Measurements from ENCODE around the gene CDK14. TPM values are rescaled to one million over a fixed set of nuclear protein-coding genes. Genes with fewer than 3 reads are reported as not detected.
A peak's percentile ranks its signal among the peaks of the same experiment; 100 is the strongest.

Gene CDK14
- total and polyA plus RNA-seq, 2 donors (not counting 1 experiment from before 2014, with no cell fraction given), result 23.6 to 41.1 TPM

DNA sequence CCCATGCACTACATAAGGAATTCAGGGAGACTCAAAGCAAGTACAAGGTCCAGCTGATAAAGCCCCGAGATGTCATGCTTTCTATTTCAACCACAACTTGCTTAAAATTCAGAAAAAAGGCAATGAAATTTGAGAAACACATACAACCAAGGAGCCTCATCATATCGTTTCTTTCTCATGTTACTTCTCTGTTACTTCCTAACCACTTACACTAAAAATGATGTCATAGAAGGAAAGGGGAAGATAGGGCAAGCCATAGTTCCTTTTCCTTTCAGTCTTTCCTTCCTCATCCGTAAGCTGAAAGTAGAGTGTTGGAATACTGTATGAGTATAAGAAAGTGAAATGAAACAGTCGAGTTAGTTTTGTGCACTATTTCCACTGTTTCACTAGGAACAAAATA lies 27.9 kb upstream of the CDK14 start:
- no peaks in the 10 kb centered on the region for H3K4me1 ChIP-seq (ENCODE audit: control insufficient read depth, extremely low read depth, insufficient read depth, low read length)
- TF ChIP-seq, protein P1, sequence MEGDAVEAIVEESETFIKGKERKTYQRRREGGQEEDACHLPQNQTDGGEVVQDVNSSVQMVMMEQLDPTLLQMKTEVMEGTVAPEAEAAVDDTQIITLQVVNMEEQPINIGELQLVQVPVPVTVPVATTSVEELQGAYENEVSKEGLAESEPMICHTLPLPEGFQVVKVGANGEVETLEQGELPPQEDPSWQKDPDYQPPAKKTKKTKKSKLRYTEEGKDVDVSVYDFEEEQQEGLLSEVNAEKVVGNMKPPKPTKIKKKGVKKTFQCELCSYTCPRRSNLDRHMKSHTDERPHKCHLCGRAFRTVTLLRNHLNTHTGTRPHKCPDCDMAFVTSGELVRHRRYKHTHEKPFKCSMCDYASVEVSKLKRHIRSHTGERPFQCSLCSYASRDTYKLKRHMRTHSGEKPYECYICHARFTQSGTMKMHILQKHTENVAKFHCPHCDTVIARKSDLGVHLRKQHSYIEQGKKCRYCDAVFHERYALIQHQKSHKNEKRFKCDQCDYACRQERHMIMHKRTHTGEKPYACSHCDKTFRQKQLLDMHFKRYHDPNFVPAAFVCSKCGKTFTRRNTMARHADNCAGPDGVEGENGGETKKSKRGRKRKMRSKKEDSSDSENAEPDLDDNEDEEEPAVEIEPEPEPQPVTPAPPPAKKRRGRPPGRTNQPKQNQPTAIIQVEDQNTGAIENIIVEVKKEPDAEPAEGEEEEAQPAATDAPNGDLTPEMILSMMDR (conservative IDR thresholded peaks at IDR 0.05 in 1 of 2, IDR thresholded peaks at IDR 0.05 in 1 of 2; ENCODE audit: low read depth in 1 of 2, low read length in 2 of 2), result no peak
- no peak for TF ChIP-seq EZH2 (IDR thresholded peaks at IDR 0.05; ENCODE audit: low read length, missing control alignments)
- DNase-seq (ENCODE audit: low read depth in 2 of 2), result peak; percentile 46 to 52
- H2AFZ ChIP-seq (ENCODE audit: low read length), result no peak overlapping the region
- H3K79me2 ChIP-seq (ENCODE audit: control insufficient read depth, insufficient read depth, low read length), result no peaks in the 10 kb centered on the region
- H3K27me3 ChIP-seq (ENCODE audit: control insufficient read depth, insufficient read depth, low read length), result no peaks in the 10 kb centered on the region
- H3K9me3 ChIP-seq (ENCODE audit: control insufficient read depth, insufficient read depth, low read depth, low read length), result no peaks in the 10 kb centered on the region
- no peak overlapping the region for H3K27ac ChIP-seq (ENCODE audit: insufficient read depth, low read length)
- H4K20me1 ChIP-seq (ENCODE audit: control insufficient read depth, extremely low read depth, insufficient read depth, low read length), result no peaks in the 10 kb centered on the region
- no peaks in the 10 kb centered on the region for H3K36me3 ChIP-seq (ENCODE audit: control insufficient read depth, insufficient read depth, low read length)
- H3K4me2 ChIP-seq (ENCODE audit: extremely low read depth, insufficient read depth, low read length), result no peak overlapping the region
- no peak overlapping the region for H3K9ac ChIP-seq (ENCODE audit: insufficient read depth, low read length)
- H3K4me3 ChIP-seq (replicated peaks in 1 of 4; ENCODE audit: control extremely low read depth in 1 of 4, insufficient read depth in 1 of 4, low read depth in 3 of 4, low read length in 4 of 4), result no peak overlapping the region

DNA sequence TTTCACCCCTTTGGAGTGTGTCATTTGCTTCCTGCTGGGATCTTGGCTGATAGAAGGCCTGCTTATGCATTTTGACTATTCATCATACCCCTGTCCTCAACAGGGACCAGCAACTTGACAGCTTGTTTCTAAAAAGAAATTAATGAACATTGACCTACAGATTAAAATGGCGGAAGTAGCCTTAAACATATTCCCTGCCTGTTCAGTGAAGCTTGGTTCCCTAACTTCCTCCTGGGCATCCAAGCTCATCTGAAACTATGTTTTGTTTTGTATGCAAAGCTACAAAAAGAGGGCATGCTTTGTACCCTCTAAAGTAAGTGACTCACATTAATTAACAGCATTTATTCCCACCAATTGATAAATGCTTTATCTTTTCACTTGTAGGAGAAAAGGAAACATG lies 26.8 kb upstream of the CDK14 start:
- no peaks in the 10 kb centered on the region for H3K9me3 ChIP-seq (ENCODE audit: control insufficient read depth, insufficient read depth, low read depth, low read length)
- H3K27me3 ChIP-seq (ENCODE audit: control insufficient read depth, insufficient read depth, low read length), result no peaks in the 10 kb centered on the region
- H3K79me2 ChIP-seq (ENCODE audit: control insufficient read depth, insufficient read depth, low read length), result no peaks in the 10 kb centered on the region
- peak in 1 of 2 donors; percentile 27 for DNase-seq (ENCODE audit: low read depth in 2 of 2)
- H3K4me1 ChIP-seq (ENCODE audit: control insufficient read depth, extremely low read depth, insufficient read depth, low read length), result no peaks in the 10 kb centered on the region
- TF ChIP-seq EZH2 (IDR thresholded peaks at IDR 0.05; ENCODE audit: low read length, missing control alignments), result no peak
- TF ChIP-seq, protein P1 (conservative IDR thresholded peaks at IDR 0.05 in 1 of 2, IDR thresholded peaks at IDR 0.05 in 1 of 2; ENCODE audit: low read depth in 1 of 2, low read length in 2 of 2), result no peak
- H3K4me2 ChIP-seq (ENCODE audit: extremely low read depth, insufficient read depth, low read length), result no peak overlapping the region
- no peaks in the 10 kb centered on the region for H3K36me3 ChIP-seq (ENCODE audit: control insufficient read depth, insufficient read depth, low read length)
- H2AFZ ChIP-seq (ENCODE audit: low read length), result no peak overlapping the region
- no peak overlapping the region for H3K4me3 ChIP-seq (replicated peaks in 1 of 4; ENCODE audit: control extremely low read depth in 1 of 4, insufficient read depth in 1 of 4, low read depth in 3 of 4, low read length in 4 of 4)
- H3K9ac ChIP-seq (ENCODE audit: insufficient read depth, low read length), result no peak overlapping the region
- no peaks in the 10 kb centered on the region for H4K20me1 ChIP-seq (ENCODE audit: control insufficient read depth, extremely low read depth, insufficient read depth, low read length)
- no peak overlapping the region for H3K27ac ChIP-seq (ENCODE audit: insufficient read depth, low read length)

DNA sequence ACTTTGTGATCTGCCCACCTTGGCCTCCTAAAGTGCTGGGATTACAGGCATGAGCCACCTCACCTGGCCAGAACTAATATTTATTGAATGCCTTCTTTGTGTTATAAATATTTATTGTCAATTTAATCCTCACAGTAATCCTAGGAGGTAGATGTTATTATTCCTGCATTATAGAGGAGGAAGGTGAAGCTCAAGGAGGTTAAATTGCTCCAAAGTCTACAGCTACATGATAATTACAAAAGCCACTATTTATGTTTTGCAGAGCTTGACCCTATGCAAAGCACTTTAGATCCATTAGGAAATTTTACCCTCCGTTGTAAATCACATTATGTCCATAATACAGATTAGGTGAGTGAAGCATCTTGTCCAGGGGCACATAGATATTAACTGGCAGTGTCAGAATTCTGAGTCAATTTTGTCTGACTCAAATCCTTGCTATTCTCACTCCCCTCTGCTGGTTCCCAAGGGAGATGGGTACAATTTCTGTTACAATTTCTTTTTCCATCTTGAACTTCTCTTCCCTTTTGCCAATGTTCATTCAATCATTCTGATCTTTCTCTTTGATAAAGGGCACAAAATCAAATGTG lies 25.7 kb upstream of the CDK14 start:
- Histone ChIP-seq H3K9me3 (ENCODE audit: control insufficient read depth, insufficient read depth, low read depth, low read length) (no peaks in the 10 kb centered on the region), H3K27me3 (ENCODE audit: control insufficient read depth, insufficient read depth, low read length) (no peaks in the 10 kb centered on the region), H3K4me2 (ENCODE audit: extremely low read depth, insufficient read depth, low read length) (no peak overlapping the region), H4K20me1 (ENCODE audit: control insufficient read depth, extremely low read depth, insufficient read depth, low read length) (no peaks in the 10 kb centered on the region), H2AFZ (ENCODE audit: low read length) (no peak overlapping the region), H3K79me2 (ENCODE audit: control insufficient read depth, insufficient read depth, low read length) (no peaks in the 10 kb centered on the region), H3K4me3 (replicated peaks in 1 of 4; ENCODE audit: control extremely low read depth in 1 of 4, insufficient read depth in 1 of 4, low read depth in 3 of 4, low read length in 4 of 4) (no peak overlapping the region), H3K9ac (ENCODE audit: insufficient read depth, low read length) (no peak overlapping the region), H3K27ac (ENCODE audit: insufficient read depth, low read length) (no peak overlapping the region), H3K36me3 (ENCODE audit: control insufficient read depth, insufficient read depth, low read length) (no peaks in the 10 kb centered on the region), H3K4me1 (ENCODE audit: control insufficient read depth, extremely low read depth, insufficient read depth, low read length) (no peaks in the 10 kb centered on the region)
- DNase-seq (ENCODE audit: low read depth in 2 of 2), result no peak
- TF ChIP-seq, protein P1 (conservative IDR thresholded peaks at IDR 0.05 in 1 of 2, IDR thresholded peaks at IDR 0.05 in 1 of 2; ENCODE audit: low read depth in 1 of 2, low read length in 2 of 2), result no peak
- no peak for TF ChIP-seq EZH2 (IDR thresholded peaks at IDR 0.05; ENCODE audit: low read length, missing control alignments)

All from fibroblast of lung (primary cell).